ENCODE measurements around the gene BCL7B.

Gene BCL7B

DNA sequence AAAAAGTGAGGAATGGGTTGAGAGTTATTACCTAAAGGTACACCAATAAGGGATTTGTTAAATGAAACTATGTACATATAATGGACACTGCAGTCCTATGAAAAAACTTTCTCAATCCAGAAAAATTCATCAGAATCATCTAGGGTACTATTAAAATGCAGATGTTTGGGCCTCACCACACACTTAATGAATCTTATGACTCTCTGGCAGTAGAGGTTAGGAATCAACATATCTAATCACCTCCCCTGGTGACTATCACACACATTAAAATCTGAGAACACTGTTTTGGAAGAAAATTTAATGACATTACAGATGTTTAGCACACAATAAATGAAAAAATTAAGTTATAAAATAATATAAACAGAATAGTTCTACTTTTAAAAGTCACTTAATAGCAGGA, 67.5 kb downstream of the BCL7B start:
- no peak for DNase-seq

DNA sequence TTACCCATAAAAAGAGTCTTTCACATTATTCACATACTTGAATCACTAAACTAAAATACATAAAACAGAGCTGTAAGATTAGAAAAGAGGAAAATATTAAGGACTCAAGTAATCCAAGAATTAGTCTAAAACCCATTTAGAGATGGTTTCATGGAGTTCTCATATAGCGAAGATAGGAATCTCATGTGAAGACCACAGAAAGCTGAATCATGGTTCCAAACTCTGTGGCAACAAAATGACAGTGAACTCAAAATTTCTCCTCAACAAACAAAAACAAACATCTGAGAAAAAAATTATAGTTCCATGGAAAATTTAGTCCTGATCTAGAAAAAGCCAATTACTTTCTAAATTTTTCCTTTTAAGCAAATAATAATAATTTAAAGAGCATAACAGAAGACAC, 70.0 kb downstream of the BCL7B start:
- DNase-seq, result no peak

Measured in fibroblast of skin of back (primary cell).